Osteocyte (in vitro differentiated cells): Measurements from ENCODE around the gene HMGN4. TPM values are rescaled to one million over a fixed set of nuclear protein-coding genes. Genes with fewer than 3 reads are reported as not detected.
A peak's percentile ranks its signal among the peaks of the same experiment; 100 is the strongest.

Source experiments
- DNase-seq: peaks from one replicate; pipeline ENCODE4 v3.0.0; 2021; ENCODE audit warnings: mixed read lengths; ENCODE audit not compliant: unreplicated experiment; ENCODE audit errors: extremely low spot score
- H3K27ac Mint-ChIP-seq: one replicate; pipeline ENCODE4 v1.8.0; 2021; ENCODE audit warnings: mild to moderate bottlenecking, mixed read lengths; ENCODE audit not compliant: unreplicated experiment
- H3K27me3 Mint-ChIP-seq: one replicate; pipeline ENCODE4 v1.8.0; 2021; ENCODE audit warnings: mixed read lengths; ENCODE audit not compliant: unreplicated experiment
- H3K36me3 Mint-ChIP-seq: one replicate; pipeline ENCODE4 v1.8.0; 2021; ENCODE audit warnings: mixed read lengths; ENCODE audit not compliant: unreplicated experiment
- H3K4me1 Mint-ChIP-seq: one replicate; pipeline ENCODE4 v1.8.0; 2021; ENCODE audit warnings: mixed read lengths; ENCODE audit not compliant: unreplicated experiment
- H3K4me3 Mint-ChIP-seq: one replicate; pipeline ENCODE4 v1.8.0; 2021; ENCODE audit warnings: mild to moderate bottlenecking, moderate library complexity, mixed read lengths; ENCODE audit not compliant: unreplicated experiment
- H3K9me3 Mint-ChIP-seq: one replicate; pipeline ENCODE4 v1.8.0; 2021; ENCODE audit warnings: mixed read lengths; ENCODE audit not compliant: unreplicated experiment
- total RNA-seq: library from RNA; stranded (reverse); gene quantifications from 2 replicates; pipeline ENCODE4 v1.2.1, GENCODE V29; 2021
- TF ChIP-seq, protein P1 (sequence below): fragments of 200-600 bp; sonication (generic); IDR thresholded peaks from 2 replicates; pipeline ENCODE4 v1.5.0; 2021; ENCODE audit warnings: antibody characterized with exemption, mild to moderate bottlenecking, moderate library complexity

Gene HMGN4
- total RNA-seq, 1 donor from 2014 or later, result 45.0 TPM

DNA sequence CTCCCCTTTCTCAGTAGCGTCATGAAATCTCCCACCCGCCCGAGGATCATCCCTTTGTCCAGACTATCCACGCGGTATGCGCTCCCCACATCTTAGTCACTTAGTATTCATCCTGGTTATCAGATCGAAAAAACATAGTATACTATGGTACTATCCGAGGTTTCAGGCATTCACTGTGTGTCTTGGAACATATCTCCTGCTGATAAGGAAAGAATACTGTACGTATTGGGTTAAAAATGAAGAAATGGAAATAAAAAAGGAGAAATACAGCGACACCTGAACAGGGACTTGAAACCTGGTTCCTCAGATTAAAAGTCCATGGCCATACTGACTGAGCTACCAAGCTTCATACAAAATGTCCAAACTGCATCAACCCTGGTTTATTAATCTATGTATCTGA, 14.0 kb downstream of the HMGN4 start:
- TF ChIP-seq, protein P1, sequence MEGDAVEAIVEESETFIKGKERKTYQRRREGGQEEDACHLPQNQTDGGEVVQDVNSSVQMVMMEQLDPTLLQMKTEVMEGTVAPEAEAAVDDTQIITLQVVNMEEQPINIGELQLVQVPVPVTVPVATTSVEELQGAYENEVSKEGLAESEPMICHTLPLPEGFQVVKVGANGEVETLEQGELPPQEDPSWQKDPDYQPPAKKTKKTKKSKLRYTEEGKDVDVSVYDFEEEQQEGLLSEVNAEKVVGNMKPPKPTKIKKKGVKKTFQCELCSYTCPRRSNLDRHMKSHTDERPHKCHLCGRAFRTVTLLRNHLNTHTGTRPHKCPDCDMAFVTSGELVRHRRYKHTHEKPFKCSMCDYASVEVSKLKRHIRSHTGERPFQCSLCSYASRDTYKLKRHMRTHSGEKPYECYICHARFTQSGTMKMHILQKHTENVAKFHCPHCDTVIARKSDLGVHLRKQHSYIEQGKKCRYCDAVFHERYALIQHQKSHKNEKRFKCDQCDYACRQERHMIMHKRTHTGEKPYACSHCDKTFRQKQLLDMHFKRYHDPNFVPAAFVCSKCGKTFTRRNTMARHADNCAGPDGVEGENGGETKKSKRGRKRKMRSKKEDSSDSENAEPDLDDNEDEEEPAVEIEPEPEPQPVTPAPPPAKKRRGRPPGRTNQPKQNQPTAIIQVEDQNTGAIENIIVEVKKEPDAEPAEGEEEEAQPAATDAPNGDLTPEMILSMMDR, result no peak
- no peak overlapping the region for H3K4me3 Mint-ChIP-seq
- H3K27me3 Mint-ChIP-seq, result no peaks in the 10 kb centered on the region
- no peaks in the 10 kb centered on the region for H3K9me3 Mint-ChIP-seq
- no peak overlapping the region for H3K27ac Mint-ChIP-seq
- H3K4me1 Mint-ChIP-seq, result peaks cover 15% of the 10 kb centered on the region
- DNase-seq, result peak; percentile 17
- H3K36me3 Mint-ChIP-seq, result no peaks in the 10 kb centered on the region

DNA sequence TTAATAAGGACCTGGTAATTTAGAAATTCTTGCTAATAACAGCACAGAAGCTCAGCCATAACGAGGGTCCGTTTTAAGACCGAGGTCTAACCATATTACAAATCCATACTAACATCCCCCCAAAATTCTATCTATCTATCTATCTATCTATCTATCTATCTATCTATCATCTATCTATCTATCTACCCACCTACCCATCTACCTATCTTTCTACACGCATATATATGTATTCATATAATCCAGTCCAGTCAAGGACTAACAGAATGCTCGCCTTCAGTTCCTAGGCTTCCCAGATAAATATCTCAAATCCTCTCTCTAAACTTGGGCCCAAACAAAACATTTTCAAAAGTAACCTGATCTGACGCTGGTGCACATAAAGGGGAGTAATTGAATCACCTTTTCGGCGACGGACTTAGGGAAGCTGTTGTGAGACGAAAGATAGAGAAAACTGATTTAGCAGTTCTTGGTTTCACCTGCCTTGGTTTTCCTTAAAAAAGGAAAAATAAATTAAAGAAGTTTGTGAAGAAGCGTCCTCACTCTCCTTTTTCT, 14.5 kb downstream of the HMGN4 start:
- H3K4me3 Mint-ChIP-seq, result no peak overlapping the region
- no peaks in the 10 kb centered on the region for H3K27me3 Mint-ChIP-seq
- peak; percentile 5 for DNase-seq
- no peaks in the 10 kb centered on the region for H3K36me3 Mint-ChIP-seq
- no peaks in the 10 kb centered on the region for H3K9me3 Mint-ChIP-seq
- no peak overlapping the region for H3K27ac Mint-ChIP-seq
- TF ChIP-seq, protein P1, result no peak
- H3K4me1 Mint-ChIP-seq, result peaks cover 15% of the 10 kb centered on the region

DNA sequence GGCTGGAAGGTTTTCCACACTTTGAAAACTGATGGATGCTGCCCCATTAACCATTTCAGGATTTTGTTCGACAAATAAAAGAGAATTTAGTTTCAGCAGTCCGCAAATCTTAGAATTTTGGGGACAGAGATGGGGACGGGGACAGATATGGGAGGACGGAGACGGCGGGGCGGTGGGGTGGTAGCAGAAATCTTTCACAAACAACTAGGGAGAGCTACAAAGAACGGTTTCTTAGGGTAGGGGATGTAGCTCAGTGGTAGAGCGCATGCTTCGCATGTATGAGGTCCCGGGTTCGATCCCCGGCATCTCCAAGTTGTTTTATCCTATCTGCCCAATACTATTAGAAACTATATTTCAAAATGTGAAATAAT, 15.1 kb downstream of the HMGN4 start:
- Mint-ChIP-seq H3K9me3 (no peaks in the 10 kb centered on the region), H3K27ac (no peak overlapping the region), H3K36me3 (no peaks in the 10 kb centered on the region), H3K4me1 (peaks cover 15% of the 10 kb centered on the region), H3K4me3 (no peak overlapping the region), H3K27me3 (no peaks in the 10 kb centered on the region)
- DNase-seq, result peak; percentile 89
- TF ChIP-seq, protein P1, result no peak

DNA sequence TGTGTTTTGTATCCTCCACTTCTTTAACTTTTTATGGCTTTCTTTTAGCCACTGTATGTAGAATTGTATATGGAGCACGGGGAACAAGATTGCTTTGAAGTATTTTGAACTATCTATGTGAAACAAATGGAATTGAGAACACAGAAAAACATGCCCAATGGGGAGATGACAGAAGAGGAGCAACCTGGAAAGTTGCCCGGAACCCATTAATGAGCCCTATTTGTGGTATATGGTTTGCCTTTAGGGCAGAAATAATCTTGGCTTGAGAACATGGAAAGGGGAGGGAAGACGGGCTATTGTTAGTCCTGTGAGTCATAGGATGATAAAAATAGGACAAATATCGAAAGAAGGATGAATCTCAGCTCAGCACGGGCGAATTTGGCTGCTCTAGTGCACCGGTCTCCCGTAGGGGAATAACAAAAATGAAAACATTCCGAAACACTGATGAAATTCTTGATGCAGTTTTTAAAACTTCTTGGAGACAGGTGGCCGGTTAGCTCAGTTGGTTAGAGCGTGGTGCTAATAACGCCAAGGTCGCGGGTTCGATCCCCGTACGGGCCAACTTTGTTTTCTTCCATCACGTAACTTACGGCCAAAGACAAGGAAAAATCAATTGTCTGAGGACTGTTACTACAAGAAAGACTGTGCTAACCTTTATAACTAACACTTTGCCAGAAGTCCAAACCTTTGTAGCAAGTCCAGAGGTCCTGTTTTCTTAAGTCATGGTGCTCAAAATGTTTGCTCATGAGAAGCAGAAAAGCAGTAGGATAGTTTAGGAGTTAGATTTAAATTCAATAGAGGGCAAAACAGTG, 15.7 kb downstream of the HMGN4 start:
- no peaks in the 10 kb centered on the region for H3K27me3 Mint-ChIP-seq
- DNase-seq, result peak; percentile 90
- no peaks in the 10 kb centered on the region for H3K36me3 Mint-ChIP-seq
- TF ChIP-seq, protein P1, result no peak
- no peak overlapping the region for H3K27ac Mint-ChIP-seq
- no peaks in the 10 kb centered on the region for H3K9me3 Mint-ChIP-seq
- peaks cover 15% of the 10 kb centered on the region for H3K4me1 Mint-ChIP-seq
- no peak overlapping the region for H3K4me3 Mint-ChIP-seq

DNA sequence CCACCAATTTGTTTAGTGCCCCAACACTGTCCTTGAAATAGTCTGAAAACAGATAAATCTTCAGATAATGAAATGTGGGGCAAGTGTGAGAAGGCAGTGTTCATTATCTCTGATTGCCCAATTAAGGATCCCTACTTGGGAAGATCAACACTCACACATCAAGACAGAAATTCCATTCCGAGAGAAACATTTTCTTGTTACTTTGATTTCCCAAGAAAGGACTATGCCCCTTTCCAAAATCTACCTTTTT, 16.2 kb downstream of the HMGN4 start:
- H3K4me1 Mint-ChIP-seq, result peaks cover 15% of the 10 kb centered on the region
- no peak overlapping the region for H3K4me3 Mint-ChIP-seq
- H3K36me3 Mint-ChIP-seq, result no peaks in the 10 kb centered on the region
- no peak for DNase-seq
- TF ChIP-seq, protein P1, result no peak
- no peaks in the 10 kb centered on the region for H3K27me3 Mint-ChIP-seq
- H3K9me3 Mint-ChIP-seq, result no peaks in the 10 kb centered on the region
- H3K27ac Mint-ChIP-seq, result no peak overlapping the region
